Right lobe of liver (tissue), 6 donors: ENCODE data around the gene HEMK1. TPM values are rescaled to one million over a fixed set of nuclear protein-coding genes. Genes with fewer than 3 reads are reported as not detected.

Experiments
- ATAC-seq, 4 donors: fragments of 200-7000 bp; cut with Tn5 transposase; one replicate each; pipeline ENCODE4 v1.9.1; 2020; ENCODE audit warnings: mild to moderate bottlenecking in 4 of 4, moderate library complexity in 4 of 4
- DNase-seq, 3 donors: peaks; one replicate each; pipeline ENCODE4 v3.0.0-alpha.2; 2020
- H3K27ac ChIP-seq, 3 donors: fragments of 200-600 bp; one replicate each; pipeline ENCODE4 v1.8.0; 2022
- H3K27me3 ChIP-seq, 2 donors: fragments of 200-600 bp; one replicate each; pipeline ENCODE4 v1.8.0; 2022
- H3K36me3 ChIP-seq, 4 donors: fragments of 200-600 bp; sonication (generic) in 1 of 4; one replicate each; pipeline versions ENCODE4 v1.5.1 to v1.8.0; 2017 to 2022; ENCODE audit warnings: control low read depth in 1 of 4
- H3K4me1 ChIP-seq, 4 donors: fragments of 200-600 bp; sonication (generic) in 1 of 4; one replicate each; pipeline versions ENCODE4 v1.5.1 to v1.8.0; 2017 to 2022; ENCODE audit warnings: control low read depth in 1 of 4
- H3K4me3 ChIP-seq, 3 donors: fragments of 200-600 bp; one replicate each; pipeline ENCODE4 v1.8.0; 2022
- H3K9me3 ChIP-seq, 4 donors: fragments of 200-600 bp; sonication (generic) in 1 of 4; one replicate each; pipeline versions ENCODE4 v1.5.1 to v1.8.0; 2017 to 2022; ENCODE audit warnings: control low read depth in 1 of 4
- CTCF ChIP-seq, 4 donors: fragments of 200-600 bp in 3 of 4; fragments of 450-650 bp in 1 of 4; IDR thresholded peaks; one replicate each; pipeline versions ENCODE4 v1.5.1 to v1.8.0; 2016 to 2022; ENCODE audit warnings: antibody characterized with exemption in 4 of 4, mild to moderate bottlenecking in 2 of 4
- POLR2A ChIP-seq: fragments of 450-650 bp; IDR thresholded peaks from one replicate; pipeline ENCODE4 v1.6.1; 2017; ENCODE audit warnings: antibody characterized with exemption, mild to moderate bottlenecking
- WGBS: methylation state at CpG from one replicate; pipeline ENCODE4 v1.1.6; 2018; ENCODE audit warnings: low coverage, low lambda C conversion rate; ENCODE audit not compliant: insufficient coverage; ENCODE audit errors: missing lambda C conversion rate; 5-methylcytosine and 5-hydroxymethylcytosine counted together
- intact Hi-C, 2 donors: fragments of 100-400 bp; cut with DNase I; formaldehyde crosslinking; loops; one replicate each; pipeline versions ENCODE4 v1.11.2 to v1.14.1; 2022
- total RNA-seq, 6 experiments: library from RNA; depleted of rRNA in 2 of 6; stranded (reverse); fragments of >200 nt in 2 of 6; fragmentation: NEBNext Ultra II Directional in 3 of 6; extraction: Animal tissue kit (Norgen Biotek cat#: 25700) in 3 of 6; gene quantifications; one replicate each; pipeline versions ENCODE4 v1.1.0 to v1.2.4, GENCODE V29; 2016 to 2023
- donor health status: DM: no; HTN: yes; CAD: no.
- donor health status: DM: no; HTN: no; CAD: no.
- donor health status: DM: no; HTN: no; CAD: no.
- donor health status: DM: no; HTN: yes; CAD: no.
- donor health status: DM: no; HTN: yes; CAD: no.

The HEMK1 gene
- total RNA-seq, 6 experiments from 2014 or later = 10.5 to 19.4 (median 14.0) TPM

- no peaks in the 10 kb centered on the region for H3K27me3 ChIP-seq
- H3K4me1 ChIP-seq = no peaks in the 10 kb centered on the region
- H3K9me3 ChIP-seq = no peaks in the 10 kb centered on the region
- TF ChIP-seq CTCF (IDR thresholded peaks at IDR 0.05) = no peak
- no peak for TF ChIP-seq POLR2A
- no peaks in the 10 kb centered on the region for H3K36me3 ChIP-seq
- no peak overlapping the region for H3K27ac ChIP-seq
- intact Hi-C loops = loop anchor here in 1 of 2 donors (10.0 kb wide), 1 partner anchor 746 kb away; no protein-coding TSS in a partner anchor
- 80% methylated on average over 1 of the region's 3 CpGs for WGBS
- no peak overlapping the region for H3K4me3 ChIP-seq
- ATAC-seq = no peak
- no peak for DNase-seq
These were observed 59.3 kb downstream of the HEMK1 start for GRCh38 chr3:50628601-50629000.

- intact Hi-C loops = no loop called here
- WGBS = 75% methylated on average over 2 of the region's 6 CpGs
- no peak for DNase-seq
- Histone ChIP-seq H3K36me3 (no peaks in the 10 kb centered on the region), H3K27me3 (no peaks in the 10 kb centered on the region), H3K4me3 (no peak overlapping the region), H3K4me1 (no peaks in the 10 kb centered on the region), H3K27ac (no peak overlapping the region), H3K9me3 (no peaks in the 10 kb centered on the region)
- ATAC-seq = no peak
- TF ChIP-seq CTCF (IDR thresholded peaks at IDR 0.05) = no peak
- no peak for TF ChIP-seq POLR2A
These were observed 61.1 kb downstream of the HEMK1 start for GRCh38 chr3:50630394-50630793.

GRCh38 chr3:50630877-50631276 is 61.6 kb downstream of the HEMK1 start:
- WGBS = 56% methylated on average over 6 of the region's 7 CpGs
- no peaks in the 10 kb centered on the region for H3K36me3 ChIP-seq
- no peak for ATAC-seq
- H3K4me1 ChIP-seq = no peaks in the 10 kb centered on the region
- no peak overlapping the region for H3K27ac ChIP-seq
- H3K27me3 ChIP-seq = no peaks in the 10 kb centered on the region
- H3K4me3 ChIP-seq = no peak overlapping the region
- DNase-seq = no peak
- H3K9me3 ChIP-seq = no peaks in the 10 kb centered on the region
- TF ChIP-seq POLR2A (no peak), CTCF (IDR thresholded peaks at IDR 0.05) (no peak)
- intact Hi-C loops = no loop called here

GRCh38 chr3:50632450-50632849 is 63.1 kb downstream of the HEMK1 start:
- Histone ChIP-seq H3K27me3 (no peaks in the 10 kb centered on the region), H3K4me3 (no peak overlapping the region), H3K27ac (no peak overlapping the region), H3K36me3 (no peaks in the 10 kb centered on the region), H3K9me3 (no peaks in the 10 kb centered on the region), H3K4me1 (no peaks in the 10 kb centered on the region)
- intact Hi-C loops = no loop called here
- TF ChIP-seq CTCF (IDR thresholded peaks at IDR 0.05) (no peak), POLR2A (no peak)
- peak in 3 of 4 donors; percentile 24 to 44 (median 33) for ATAC-seq
- no peak for DNase-seq
- WGBS = 20% methylated on average over 3 of the region's 5 CpGs
